GM12878 (cell line): Measurements from ENCODE around the gene CCDC187. TPM values are rescaled to one million over a fixed set of nuclear protein-coding genes. Genes with fewer than 3 reads are reported as not detected.

Source experiments
- ATAC-seq: fragments of 200-7000 bp; cut with Tn5 transposase; 3 replicates; pipeline ENCODE4 v1.9.1; 2020; ENCODE audit warnings: mild to moderate bottlenecking, moderate library complexity
- BruUV-seq: library from RNA; stranded (reverse); fragments of 400-500 nt; replicated peaks from 2 replicates; lab custom pipeline; 2021; lab: Mats Ljungman, UMichigan
- CTCF ChIA-PET: fragments of 300-600 bp; sonication (Branson Sonifier 250); formaldehyde crosslinking; extraction: SDS; loops from one replicate; lab custom pipeline; 2021; ENCODE audit warnings: inconsistent platforms; lab: Yijun Ruan, JAX
- POLR2A ChIA-PET: fragments of 350-600 bp; formaldehyde crosslinking; extraction: SDS; loops from one replicate; lab custom pipeline; 2021; ENCODE audit warnings: inconsistent platforms; lab: Charles Lee
- RAD21 ChIA-PET: fragments of 300-600 bp; sonication (Branson Sonifier 250); formaldehyde crosslinking; loops from one replicate; lab custom pipeline; 2023; ENCODE audit warnings: antibody characterized with exemption; ENCODE audit not compliant: unreplicated experiment; lab: Charles Lee
- SMC1A ChIA-PET: fragments of 300-600 bp; sonication (Branson Sonifier 250); formaldehyde crosslinking; loops from one replicate; lab custom pipeline; 2023; ENCODE audit not compliant: unreplicated experiment, uncharacterized antibody; lab: Charles Lee
- DNase-seq: peaks from one replicate; pipeline ENCODE4 v3.0.0-alpha.2; 2011; ENCODE audit warnings: low read depth, low spot score
- FAIRE-seq: peaks from 3 replicates; lab custom pipeline; 2011; peaks lifted over from hg19 to GRCh38; lab: Jason Lieb, UNC
- H2AFZ ChIP-seq: 2 replicates; pipeline ENCODE4 v1.6.0; 2011; ENCODE audit warnings: low read depth, low read length, control low read depth; ENCODE audit not compliant: control insufficient read depth
- H3K27ac ChIP-seq: 2 replicates; pipeline ENCODE4 v1.5.1; 2011; ENCODE audit warnings: control low read depth; ENCODE audit not compliant: control insufficient read depth, insufficient read depth
- H3K27me3 ChIP-seq, 2 experiments: replicated peaks in 1 of 2; 2 replicates each; pipeline versions ENCODE4 v1.6.0 to v1.6.1; 2011; ENCODE audit warnings: low read length in 1 of 2; ENCODE audit not compliant: control insufficient read depth in 2 of 2, insufficient read depth in 2 of 2
- H3K36me3 ChIP-seq, 2 experiments: 2 replicates each; pipeline ENCODE4 v1.5.1; 2011; ENCODE audit warnings: low read length in 1 of 2; ENCODE audit not compliant: control insufficient read depth in 2 of 2, insufficient read depth in 2 of 2
- H3K4me1 ChIP-seq: 2 replicates; pipeline ENCODE4 v1.6.1; 2011; ENCODE audit warnings: mild to moderate bottlenecking, low read length, moderate library complexity, mixed read lengths; ENCODE audit not compliant: control insufficient read depth, insufficient read depth
- H3K4me2 ChIP-seq: 2 replicates; pipeline ENCODE4 v1.6.0; 2011; ENCODE audit warnings: control low read depth; ENCODE audit not compliant: control insufficient read depth, insufficient read depth
- H3K4me3 ChIP-seq: fragments of 200-600 bp; sonication (generic); 2 replicates; pipeline ENCODE4 v1.5.1; 2016
- H3K79me2 ChIP-seq: 2 replicates; pipeline ENCODE4 v1.6.0; 2011; ENCODE audit warnings: low read length; ENCODE audit not compliant: control insufficient read depth, insufficient read depth
- H3K9ac ChIP-seq: 2 replicates; pipeline ENCODE4 v1.8.0; 2011; ENCODE audit warnings: low read length, control low read depth, mixed read lengths; ENCODE audit not compliant: control insufficient read depth, insufficient read depth
- H3K9me3 ChIP-seq: replicated peaks from 3 replicates; pipeline ENCODE4 v1.5.1; 2011; ENCODE audit warnings: mild to moderate bottlenecking, low read length; ENCODE audit not compliant: control insufficient read depth, insufficient read depth
- H4K20me1 ChIP-seq: 2 replicates; pipeline ENCODE4 v1.6.0; 2011; ENCODE audit not compliant: control insufficient read depth, insufficient read depth
- EED ChIP-seq: sonication (generic); IDR thresholded peaks from 2 replicates; pipeline ENCODE4 v1.6.1; 2016; ENCODE audit warnings: antibody characterized with exemption, low read depth
- HDAC2 ChIP-seq: fragments of 200-600 bp; sonication (generic); IDR thresholded peaks from 2 replicates; pipeline ENCODE4 v1.6.1; 2017
- IKZF2 ChIP-seq, 2 experiments: fragments of 450-650 bp; IDR thresholded peaks; 2 replicates each; pipeline ENCODE4 v1.6.1; 2017; ENCODE audit warnings: mild to moderate bottlenecking in 2 of 2, moderate library complexity in 2 of 2
- RAD21 ChIP-seq: IDR thresholded peaks from 2 replicates; pipeline ENCODE4 v1.6.1; 2011; ENCODE audit warnings: mild to moderate bottlenecking, low read depth, low read length, moderate library complexity; ENCODE audit not compliant: insufficient read depth
- SMAD1 ChIP-seq: fragments of 450-650 bp; IDR thresholded peaks from 2 replicates; pipeline ENCODE4 v1.6.1; 2018; ENCODE audit warnings: mild to moderate bottlenecking, low read depth; ENCODE audit not compliant: partially characterized antibody
- STAT1 ChIP-seq: fragments of 450-650 bp; conservative IDR thresholded peaks from 2 replicates; pipeline ENCODE4 v1.6.1; 2014; ENCODE audit warnings: antibody characterized with exemption, mild to moderate bottlenecking
- ZNF217 ChIP-seq: fragments of 450-650 bp; IDR thresholded peaks from 2 replicates; pipeline ENCODE4 v1.6.1; 2017; ENCODE audit warnings: antibody characterized with exemption, mild to moderate bottlenecking
- WGBS: methylation state at CpG from one replicate; pipeline ENCODE4 v1.1.6; 2016; ENCODE audit warnings: low lambda C conversion rate; ENCODE audit not compliant: insufficient replicate concordance, insufficient coverage; ENCODE audit errors: missing lambda C conversion rate; 5-methylcytosine and 5-hydroxymethylcytosine counted together
- in situ Hi-C: fragments of 300-500 bp; cut with MboI; formaldehyde crosslinking; loops from 9 replicates; pipeline ENCODE4 v1.14.3; 2018; ENCODE audit warnings: mixed read lengths
- intact Hi-C: fragments of 100-400 bp; cut with micrococcal nuclease; formaldehyde crosslinking; loops from one replicate; pipeline ENCODE4 v1.14.2; 2022; ENCODE audit not compliant: unreplicated experiment
- polyA plus RNA-seq, 11 experiments: library from polyadenylated mRNA; depleted of rRNA in 4 of 11; unstranded in 6 of 11; stranded (reverse) in 5 of 11; fragments of >200 nt; fragmentation: Nextera tagmentation in 4 of 11; fragmentation: Illumina TruSeq in 1 of 11; extraction: Ambion mirVana in 4 of 11; extraction: Trizol in 1 of 11; gene quantifications; 1 replicate in 1 of 11; 2 replicates in 10 of 11; pipeline versions ENCODE4 v1.2.1 to v1.2.3, GENCODE V29; 2011 to 2016; ENCODE audit warnings: inconsistent platforms in 2 of 11, missing spikeins in 2 of 11, low read depth in 1 of 11
- total RNA-seq, 4 experiments: library from RNA; depleted of rRNA in 3 of 4; stranded (reverse); fragments of >200 nt in 3 of 4; fragmentation: Illumina TruSeq in 1 of 4; extraction: Trizol in 1 of 4; gene quantifications; 2 replicates each; pipeline versions ENCODE4 v1.2.1 to v1.2.3, GENCODE V29; 2013 to 2021
- TF ChIP-seq, protein P1 (sequence below): IDR thresholded peaks from 2 replicates; pipeline ENCODE4 v1.6.1; 2012; ENCODE audit warnings: low read length, inconsistent platforms
- TF ChIP-seq, protein P2 (sequence below): fragments of 150-350 bp; IDR thresholded peaks from 2 replicates; pipeline ENCODE4 v1.6.1; 2016; ENCODE audit warnings: low read depth, low read length
- TF ChIP-seq, protein P3 (sequence below): fragments of 450-650 bp; formaldehyde crosslinking; IDR thresholded peaks from 2 replicates; pipeline ENCODE4 v1.4.0; 2020; ENCODE audit warnings: mild to moderate bottlenecking, moderate library complexity

The CCDC187 gene
- total and polyA plus RNA-seq, 10 of the 15 experiments (the other 5 are each of a cell fraction or from before 2014, with no cell fraction given): 0.04 to 0.23 (median 0.04) TPM; not detected in 7

DNA sequence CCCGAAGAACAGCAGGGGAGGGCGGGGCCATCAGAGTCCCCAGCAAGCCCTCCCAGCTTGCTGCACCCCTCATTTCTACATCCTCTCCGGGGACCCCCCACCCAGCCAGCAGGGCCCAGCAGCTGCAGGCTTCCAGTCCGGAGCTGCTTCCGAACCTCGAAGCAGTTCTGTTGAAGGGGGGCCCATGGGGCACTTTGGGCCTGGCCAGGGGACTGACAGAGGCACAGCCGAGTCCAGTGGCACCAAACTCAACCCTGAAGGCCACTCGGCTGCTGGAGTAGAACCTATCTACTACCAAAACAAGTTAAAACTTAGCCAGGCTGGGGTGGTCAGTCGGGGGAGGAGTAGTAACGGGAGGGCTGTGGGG lies 8.1 kb upstream of the CCDC187 start (continued):
- TF ChIP-seq IKZF2 (IDR thresholded peaks at IDR 0.05) (no peak), STAT1 (no peak), EED (no peak)
- TF ChIP-seq, protein P1, sequence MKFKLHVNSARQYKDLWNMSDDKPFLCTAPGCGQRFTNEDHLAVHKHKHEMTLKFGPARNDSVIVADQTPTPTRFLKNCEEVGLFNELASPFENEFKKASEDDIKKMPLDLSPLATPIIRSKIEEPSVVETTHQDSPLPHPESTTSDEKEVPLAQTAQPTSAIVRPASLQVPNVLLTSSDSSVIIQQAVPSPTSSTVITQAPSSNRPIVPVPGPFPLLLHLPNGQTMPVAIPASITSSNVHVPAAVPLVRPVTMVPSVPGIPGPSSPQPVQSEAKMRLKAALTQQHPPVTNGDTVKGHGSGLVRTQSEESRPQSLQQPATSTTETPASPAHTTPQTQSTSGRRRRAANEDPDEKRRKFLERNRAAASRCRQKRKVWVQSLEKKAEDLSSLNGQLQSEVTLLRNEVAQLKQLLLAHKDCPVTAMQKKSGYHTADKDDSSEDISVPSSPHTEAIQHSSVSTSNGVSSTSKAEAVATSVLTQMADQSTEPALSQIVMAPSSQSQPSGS: no peak
- TF ChIP-seq, protein P2, sequence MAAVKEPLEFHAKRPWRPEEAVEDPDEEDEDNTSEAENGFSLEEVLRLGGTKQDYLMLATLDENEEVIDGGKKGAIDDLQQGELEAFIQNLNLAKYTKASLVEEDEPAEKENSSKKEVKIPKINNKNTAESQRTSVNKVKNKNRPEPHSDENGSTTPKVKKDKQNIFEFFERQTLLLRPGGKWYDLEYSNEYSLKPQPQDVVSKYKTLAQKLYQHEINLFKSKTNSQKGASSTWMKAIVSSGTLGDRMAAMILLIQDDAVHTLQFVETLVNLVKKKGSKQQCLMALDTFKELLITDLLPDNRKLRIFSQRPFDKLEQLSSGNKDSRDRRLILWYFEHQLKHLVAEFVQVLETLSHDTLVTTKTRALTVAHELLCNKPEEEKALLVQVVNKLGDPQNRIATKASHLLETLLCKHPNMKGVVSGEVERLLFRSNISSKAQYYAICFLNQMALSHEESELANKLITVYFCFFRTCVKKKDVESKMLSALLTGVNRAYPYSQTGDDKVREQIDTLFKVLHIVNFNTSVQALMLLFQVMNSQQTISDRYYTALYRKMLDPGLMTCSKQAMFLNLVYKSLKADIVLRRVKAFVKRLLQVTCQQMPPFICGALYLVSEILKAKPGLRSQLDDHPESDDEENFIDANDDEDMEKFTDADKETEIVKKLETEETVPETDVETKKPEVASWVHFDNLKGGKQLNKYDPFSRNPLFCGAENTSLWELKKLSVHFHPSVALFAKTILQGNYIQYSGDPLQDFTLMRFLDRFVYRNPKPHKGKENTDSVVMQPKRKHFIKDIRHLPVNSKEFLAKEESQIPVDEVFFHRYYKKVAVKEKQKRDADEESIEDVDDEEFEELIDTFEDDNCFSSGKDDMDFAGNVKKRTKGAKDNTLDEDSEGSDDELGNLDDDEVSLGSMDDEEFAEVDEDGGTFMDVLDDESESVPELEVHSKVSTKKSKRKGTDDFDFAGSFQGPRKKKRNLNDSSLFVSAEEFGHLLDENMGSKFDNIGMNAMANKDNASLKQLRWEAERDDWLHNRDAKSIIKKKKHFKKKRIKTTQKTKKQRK: no peak

DNA sequence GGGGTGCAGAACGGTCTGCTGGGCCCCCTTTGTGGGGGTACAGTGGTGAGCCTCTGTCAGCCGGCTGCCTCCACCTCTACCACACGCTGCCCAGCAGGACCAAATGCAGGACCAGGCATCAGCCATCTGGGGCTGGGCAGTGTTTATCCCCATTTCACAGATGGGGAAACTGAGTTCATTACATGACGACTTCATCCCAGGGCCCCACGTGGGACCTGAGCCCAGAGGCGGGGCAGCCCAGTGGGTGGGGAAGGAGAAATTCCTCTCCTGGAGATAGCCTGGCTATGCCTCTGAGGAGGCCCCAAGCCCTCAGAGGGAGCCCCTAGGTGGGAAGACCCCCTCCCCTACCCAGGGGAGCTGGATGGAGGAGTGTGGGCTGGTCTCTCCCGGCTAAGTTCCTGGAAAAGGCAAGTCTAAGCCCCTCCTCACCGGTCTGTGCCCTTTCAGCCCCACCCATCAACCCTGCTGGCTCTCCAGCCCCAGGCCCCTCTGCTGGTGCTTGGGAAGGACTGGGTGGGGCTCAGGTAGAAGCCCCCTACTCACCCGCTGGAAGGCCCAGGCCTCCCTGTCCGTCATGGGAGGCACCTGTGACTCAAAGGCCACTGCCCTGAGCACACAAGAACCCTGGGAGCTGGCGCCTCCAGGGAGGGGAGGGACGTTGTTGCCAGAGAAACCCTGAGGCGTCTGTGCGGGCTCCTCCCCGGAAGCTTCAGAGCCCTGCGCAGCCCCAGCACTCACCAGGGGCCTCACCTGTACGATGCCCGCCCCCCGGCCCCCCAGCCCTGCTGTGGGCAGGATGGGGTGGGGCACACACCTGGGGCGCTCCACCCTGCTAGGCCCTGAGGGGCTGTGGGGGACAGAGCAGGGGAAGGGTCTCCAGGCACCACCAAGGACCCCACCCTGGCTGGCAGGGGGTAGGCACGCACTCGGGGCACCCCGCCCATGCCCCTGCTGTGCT lies 7.4 kb upstream of the CCDC187 start:
- Histone ChIP-seq H3K4me2 (no peak overlapping the region), H3K27me3 (no peaks in the 10 kb centered on the region; a peak in 1 of 4 replicates), H4K20me1 (no peaks in the 10 kb centered on the region), H2AFZ (no peak overlapping the region), H3K4me1 (peaks cover 3% of the 10 kb centered on the region), H3K9me3 (peaks cover 6% of the 10 kb centered on the region; the same call in 2 of the 3 replicates), H3K36me3 (no peaks in the 10 kb centered on the region), H3K27ac (no peak overlapping the region), H3K79me2 (no peaks in the 10 kb centered on the region), H3K9ac (no peak overlapping the region), H3K4me3 (no peak overlapping the region)
- ATAC-seq (peak; percentile 68), FAIRE-seq (no peak), DNase-seq (no peak)
- 20% methylated on average over 23 of the region's 23 CpGs for WGBS
- in situ Hi-C loops: no loop called here
- ChIA-PET RAD21 (no interaction called here), CTCF (interaction anchor here (1.3 kb wide), 1 partner anchor 91 kb away, joined by 3 read pairs; no protein-coding TSS in a partner anchor), SMC1A (no interaction called here), POLR2A (no interaction called here)
- intact Hi-C loops: no loop called here
- BruUV-seq: no TSS peak
- TF ChIP-seq HDAC2 (no peak), ZNF217 (no peak), SMAD1 (no peak), RAD21 (no peak)
- TF ChIP-seq, protein P3, sequence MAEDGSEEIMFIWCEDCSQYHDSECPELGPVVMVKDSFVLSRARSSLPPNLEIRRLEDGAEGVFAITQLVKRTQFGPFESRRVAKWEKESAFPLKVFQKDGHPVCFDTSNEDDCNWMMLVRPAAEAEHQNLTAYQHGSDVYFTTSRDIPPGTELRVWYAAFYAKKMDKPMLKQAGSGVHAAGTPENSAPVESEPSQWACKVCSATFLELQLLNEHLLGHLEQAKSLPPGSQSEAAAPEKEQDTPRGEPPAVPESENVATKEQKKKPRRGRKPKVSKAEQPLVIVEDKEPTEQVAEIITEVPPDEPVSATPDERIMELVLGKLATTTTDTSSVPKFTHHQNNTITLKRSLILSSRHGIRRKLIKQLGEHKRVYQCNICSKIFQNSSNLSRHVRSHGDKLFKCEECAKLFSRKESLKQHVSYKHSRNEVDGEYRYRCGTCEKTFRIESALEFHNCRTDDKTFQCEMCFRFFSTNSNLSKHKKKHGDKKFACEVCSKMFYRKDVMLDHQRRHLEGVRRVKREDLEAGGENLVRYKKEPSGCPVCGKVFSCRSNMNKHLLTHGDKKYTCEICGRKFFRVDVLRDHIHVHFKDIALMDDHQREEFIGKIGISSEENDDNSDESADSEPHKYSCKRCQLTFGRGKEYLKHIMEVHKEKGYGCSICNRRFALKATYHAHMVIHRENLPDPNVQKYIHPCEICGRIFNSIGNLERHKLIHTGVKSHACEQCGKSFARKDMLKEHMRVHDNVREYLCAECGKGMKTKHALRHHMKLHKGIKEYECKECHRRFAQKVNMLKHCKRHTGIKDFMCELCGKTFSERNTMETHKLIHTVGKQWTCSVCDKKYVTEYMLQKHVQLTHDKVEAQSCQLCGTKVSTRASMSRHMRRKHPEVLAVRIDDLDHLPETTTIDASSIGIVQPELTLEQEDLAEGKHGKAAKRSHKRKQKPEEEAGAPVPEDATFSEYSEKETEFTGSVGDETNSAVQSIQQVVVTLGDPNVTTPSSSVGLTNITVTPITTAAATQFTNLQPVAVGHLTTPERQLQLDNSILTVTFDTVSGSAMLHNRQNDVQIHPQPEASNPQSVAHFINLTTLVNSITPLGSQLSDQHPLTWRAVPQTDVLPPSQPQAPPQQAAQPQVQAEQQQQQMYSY (CRISPR knock-in tag): no peak
